Adrenal gland (tissue), 12 donors: ENCODE results near the gene SRCAP. TPM values are rescaled to one million over a fixed set of nuclear protein-coding genes. Genes with fewer than 3 reads are reported as not detected.

ENCODE experiments used
- DNase-seq, 7 donors: peaks; one replicate each; pipeline ENCODE4 v3.0.0-alpha.2; 2019 to 2020
- H3K27ac ChIP-seq, 5 donors: fragments of 200-600 bp; sonication (generic) in 4 of 5; 1 replicate in 3 of 5; 2 replicates in 2 of 5; pipeline versions ENCODE4 v1.5.1 to v1.8.0; 2016 to 2020; ENCODE audit warnings: mild to moderate bottlenecking in 1 of 5
- H3K27me3 ChIP-seq: fragments of 200-600 bp; 2 replicates; pipeline ENCODE4 v1.8.0; 2021
- H3K36me3 ChIP-seq, 2 donors: fragments of 200-600 bp; replicated peaks in 1 of 2; 1 replicate in 1 of 2; 2 replicates in 1 of 2; pipeline versions ENCODE4 v1.5.1 to v1.8.0; 2018 to 2022
- H3K4me1 ChIP-seq, 2 donors: fragments of 200-600 bp; replicated peaks in 1 of 2; 1 replicate in 1 of 2; 2 replicates in 1 of 2; pipeline versions ENCODE4 v1.5.1 to v1.8.0; 2018 to 2021
- H3K4me3 ChIP-seq, 4 donors: fragments of 200-600 bp; sonication (generic) in 3 of 4; one replicate each; pipeline ENCODE4 v1.5.1; 2016 to 2018
- H3K9me3 ChIP-seq, 3 donors: fragments of 200-600 bp; sonication (generic) in 1 of 3; replicated peaks in 1 of 3; 1 replicate in 2 of 3; 2 replicates in 1 of 3; pipeline versions ENCODE4 v1.5.1 to v1.8.0; 2016 to 2021
- POLR2A ChIP-seq, 2 donors: fragments of 450-650 bp; IDR thresholded peaks; one replicate each; pipeline ENCODE4 v1.6.1; 2017; ENCODE audit warnings: antibody characterized with exemption in 2 of 2, mild to moderate bottlenecking in 2 of 2, moderate library complexity in 1 of 2
- WGBS, 4 donors: extraction: QIAGEN DNeasy Blood & Tissue Kit in 2 of 4; methylation state at CpG; one replicate each; pipeline versions ENCODE4 v1.1.5 to v1.1.7; 2013 to 2017; 5-methylcytosine and 5-hydroxymethylcytosine counted together
- intact Hi-C, 2 donors: fragments of 100-400 bp; cut with DNase I; formaldehyde crosslinking; loops; one replicate each; pipeline versions ENCODE4 v1.14.1 to v1.15.0; 2022 to 2023
- polyA plus RNA-seq, 3 donors: library from polyadenylated mRNA; stranded (reverse); fragments of 200-250 nt in 2 of 3; fragments of 350-450 nt in 1 of 3; fragmentation: Illumina TruSeq in 1 of 3; extraction: RNeasy Lipid Tissue Mini Kit (QIAGEN cat#74804) in 1 of 3; gene quantifications; one replicate each; pipeline ENCODE4 v1.2.3, GENCODE V29; 2013 to 2014
- total RNA-seq, 9 donors: library from RNA; depleted of rRNA in 4 of 9; stranded (reverse); fragments of >200 nt in 4 of 9; fragments of 120-200 nt in 1 of 9; fragmentation: NEBNext Ultra II Directional in 1 of 9; extraction: Animal tissue kit (Norgen Biotek cat#: 25700) in 1 of 9; gene quantifications; one replicate each; pipeline versions ENCODE4 v1.1.0 to v1.2.4, GENCODE V29; 2013 to 2023
- TF ChIP-seq, protein P1 (sequence below), 6 experiments: fragments of 450-650 bp in 4 of 6; fragments of 200-600 bp in 2 of 6; sonication (generic) in 1 of 6; IDR thresholded peaks; 1 replicate in 5 of 6; 2 replicates in 1 of 6; pipeline versions ENCODE4 v1.5.1 to v1.8.0; 2016 to 2021; ENCODE audit warnings: antibody characterized with exemption in 6 of 6, mild to moderate bottlenecking in 2 of 6, moderate library complexity in 1 of 6
- donor health status: healthy with polysubstance abuse.
- donor health status: Bipolar disorder and iron deficiency.
- donor health status: DM: yes; HTN: yes; CAD: no.
- donor health status: DM: no; HTN: no; CAD: no.
- donor health status: DM: no; HTN: no; CAD: no.
- donor health status: DM: yes; HTN: yes; CAD: no.

The SRCAP gene
- total and polyA plus RNA-seq, 12 donors = 3.7 to 82.4 (median 46.6) TPM

GRCh38 chr16:30762991-30763725 is 64.2 kb downstream of the SRCAP start:
- no peaks in the 10 kb centered on the region for H3K9me3 ChIP-seq
- intact Hi-C loops = no loop called here
- no peaks in the 10 kb centered on the region for H3K27me3 ChIP-seq
- TF ChIP-seq, protein P1, sequence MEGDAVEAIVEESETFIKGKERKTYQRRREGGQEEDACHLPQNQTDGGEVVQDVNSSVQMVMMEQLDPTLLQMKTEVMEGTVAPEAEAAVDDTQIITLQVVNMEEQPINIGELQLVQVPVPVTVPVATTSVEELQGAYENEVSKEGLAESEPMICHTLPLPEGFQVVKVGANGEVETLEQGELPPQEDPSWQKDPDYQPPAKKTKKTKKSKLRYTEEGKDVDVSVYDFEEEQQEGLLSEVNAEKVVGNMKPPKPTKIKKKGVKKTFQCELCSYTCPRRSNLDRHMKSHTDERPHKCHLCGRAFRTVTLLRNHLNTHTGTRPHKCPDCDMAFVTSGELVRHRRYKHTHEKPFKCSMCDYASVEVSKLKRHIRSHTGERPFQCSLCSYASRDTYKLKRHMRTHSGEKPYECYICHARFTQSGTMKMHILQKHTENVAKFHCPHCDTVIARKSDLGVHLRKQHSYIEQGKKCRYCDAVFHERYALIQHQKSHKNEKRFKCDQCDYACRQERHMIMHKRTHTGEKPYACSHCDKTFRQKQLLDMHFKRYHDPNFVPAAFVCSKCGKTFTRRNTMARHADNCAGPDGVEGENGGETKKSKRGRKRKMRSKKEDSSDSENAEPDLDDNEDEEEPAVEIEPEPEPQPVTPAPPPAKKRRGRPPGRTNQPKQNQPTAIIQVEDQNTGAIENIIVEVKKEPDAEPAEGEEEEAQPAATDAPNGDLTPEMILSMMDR (IDR thresholded peaks at IDR 0.05) = no peak
- TF ChIP-seq POLR2A (IDR thresholded peaks at IDR 0.05) = no peak
- WGBS, 4 donors = 43 to 56% (median 47%) methylated on average over 13 to 15 of the region's 15 CpGs
- H3K27ac ChIP-seq = peak overlapping the region in 4 of 5 donors; percentile 82 to 92 (median 89)
- peak in 1 of 7 donors; percentile 12 for DNase-seq
- H3K36me3 ChIP-seq = peaks cover 0 to 46% of the 10 kb centered on the region in 2 donors
- H3K4me3 ChIP-seq = peak overlapping the region in 3 of 4 donors; percentile 58 to 91 (median 75)
- H3K4me1 ChIP-seq = peaks cover 22 to 31% of the 10 kb centered on the region in 2 donors

GRCh38 chr16:30764086-30764485 is 65.1 kb downstream of the SRCAP start:
- no peaks in the 10 kb centered on the region for H3K27me3 ChIP-seq
- no peak overlapping the region for H3K4me3 ChIP-seq
- 50 to 56% (median 52%) methylated on average over 9 to 11 of the region's 11 CpGs for WGBS, 4 donors
- peak in 2 of 7 donors; percentile 14 to 19 for DNase-seq
- intact Hi-C loops = no loop called here
- TF ChIP-seq POLR2A (IDR thresholded peaks at IDR 0.05) = no peak
- TF ChIP-seq, protein P1 (IDR thresholded peaks at IDR 0.05) = no peak
- peaks cover 0 to 55% of the 10 kb centered on the region in 2 donors for H3K36me3 ChIP-seq
- H3K9me3 ChIP-seq = no peaks in the 10 kb centered on the region
- peaks cover 22 to 31% of the 10 kb centered on the region in 2 donors for H3K4me1 ChIP-seq
- H3K27ac ChIP-seq = peak overlapping the region in 1 of 5 donors; percentile 92

DNA sequence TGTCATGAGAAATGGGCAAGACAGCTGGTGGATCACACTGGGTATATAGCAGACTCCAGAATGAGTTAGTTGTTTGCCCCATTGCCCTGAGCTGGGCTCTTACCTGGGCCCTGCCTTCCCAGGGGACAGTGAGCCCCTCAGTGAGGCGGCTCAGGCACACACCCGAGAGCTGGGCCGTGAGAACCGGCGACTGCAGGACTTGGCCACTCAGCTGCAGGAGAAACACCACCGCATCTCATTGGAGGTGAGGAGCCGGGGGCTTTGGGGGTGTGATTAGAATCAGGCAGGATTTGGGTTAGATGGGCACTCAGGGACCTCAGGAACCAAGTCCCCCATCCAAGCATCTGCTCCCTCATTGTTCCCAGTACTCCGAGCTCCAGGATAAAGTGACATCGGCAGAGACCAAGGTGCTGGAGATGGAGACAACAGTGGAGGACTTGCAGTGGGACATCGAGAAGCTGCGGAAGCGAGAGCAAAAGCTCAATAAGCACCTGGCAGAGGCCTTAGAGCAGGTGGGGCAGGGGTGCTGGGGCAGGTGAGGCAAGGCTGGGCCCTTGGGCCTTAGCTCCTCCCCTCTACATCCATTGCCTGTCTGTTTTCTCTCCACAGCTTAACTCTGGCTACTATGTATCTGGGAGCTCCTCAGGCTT is 66.0 kb downstream of the SRCAP start:
- Histone ChIP-seq H3K36me3 (peaks cover 0 to 63% of the 10 kb centered on the region in 2 donors), H3K9me3 (no peaks in the 10 kb centered on the region), H3K4me3 (no peak overlapping the region), H3K27ac (no peak overlapping the region), H3K4me1 (peaks cover 22 to 31% of the 10 kb centered on the region in 2 donors), H3K27me3 (no peaks in the 10 kb centered on the region)
- DNase-seq = peak in 1 of 7 donors; percentile 9
- 84 to 89% (median 84%) methylated on average over 9 to 12 of the region's 12 CpGs for WGBS, 4 donors
- intact Hi-C loops = no loop called here
- TF ChIP-seq, protein P1 (IDR thresholded peaks at IDR 0.05) = no peak
- TF ChIP-seq POLR2A (IDR thresholded peaks at IDR 0.05) = no peak

DNA sequence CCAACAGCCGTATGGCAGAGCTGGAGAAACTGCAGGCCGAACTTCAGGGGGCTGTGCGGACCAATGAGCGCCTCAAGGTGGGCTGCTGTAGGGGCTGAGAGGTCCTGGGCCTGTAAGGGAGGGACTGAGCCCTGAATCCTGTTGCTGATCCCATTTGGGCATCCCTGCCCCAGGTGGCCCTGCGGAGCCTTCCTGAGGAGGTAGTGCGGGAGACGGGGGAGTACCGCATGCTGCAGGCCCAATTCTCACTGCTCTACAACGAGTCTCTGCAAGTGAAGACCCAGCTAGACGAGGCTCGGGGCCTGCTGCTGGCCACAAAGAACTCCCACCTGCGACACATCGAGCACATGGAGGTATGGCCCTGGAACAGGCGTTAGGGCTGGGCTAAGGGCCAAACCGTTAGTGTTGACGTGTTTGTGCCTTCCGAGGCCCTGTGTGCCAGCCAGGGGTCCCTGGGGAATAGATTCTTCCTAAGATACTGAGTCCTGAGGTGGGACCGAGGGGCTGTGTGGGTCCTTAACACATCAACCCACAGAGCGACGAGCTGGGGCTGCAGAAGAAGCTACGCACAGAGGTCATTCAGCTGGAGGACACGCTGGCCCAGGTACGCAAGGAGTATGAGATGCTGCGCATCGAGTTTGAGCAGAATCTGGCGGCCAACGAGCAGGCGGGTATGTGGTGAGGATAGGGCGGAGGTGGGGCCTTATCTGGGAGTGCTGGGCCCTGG is 67.4 kb downstream of the SRCAP start:
- intact Hi-C loops = no loop called here
- Histone ChIP-seq H3K27me3 (no peaks in the 10 kb centered on the region), H3K36me3 (peaks cover 0 to 78% of the 10 kb centered on the region in 2 donors), H3K9me3 (no peaks in the 10 kb centered on the region), H3K4me3 (no peak overlapping the region), H3K27ac (no peak overlapping the region), H3K4me1 (peaks cover 16 to 23% of the 10 kb centered on the region in 2 donors)
- 85 to 92% (median 87%) methylated on average over 26 to 29 of the region's 29 CpGs for WGBS, 4 donors
- peak in 1 of 7 donors; percentile 11 for DNase-seq
- TF ChIP-seq POLR2A (IDR thresholded peaks at IDR 0.05) = no peak
- TF ChIP-seq, protein P1 (IDR thresholded peaks at IDR 0.05) = no peak
